A204.1 (cell line): Measurements from ENCODE around the gene CACNA1D.

Experiments
- FAIRE-seq: peaks from 2 replicates; lab custom pipeline; 2012; peaks lifted over from hg19 to GRCh38; lab: Jason Lieb, UNC

The CACNA1D gene

DNA sequence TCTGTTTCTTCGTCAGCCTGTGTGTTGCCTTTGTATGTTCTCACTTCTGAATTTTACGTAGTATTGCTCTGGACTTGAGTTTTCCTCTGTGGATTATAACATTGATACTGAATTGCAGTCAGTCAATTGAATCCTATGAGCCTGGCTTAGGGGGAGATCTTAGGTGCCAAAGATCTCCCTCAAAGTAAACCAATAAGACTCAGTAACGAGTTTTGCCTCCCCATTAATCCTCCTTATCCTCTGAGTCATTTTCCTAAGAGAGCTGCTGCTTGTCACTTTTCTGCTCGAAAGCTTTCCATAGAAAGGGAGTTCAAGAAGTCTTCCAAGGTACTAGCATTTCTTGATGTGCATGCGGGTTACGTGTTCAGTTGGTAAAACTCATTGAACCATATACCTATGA lies 225.4 kb downstream of the CACNA1D start:
- FAIRE-seq: no peak

DNA sequence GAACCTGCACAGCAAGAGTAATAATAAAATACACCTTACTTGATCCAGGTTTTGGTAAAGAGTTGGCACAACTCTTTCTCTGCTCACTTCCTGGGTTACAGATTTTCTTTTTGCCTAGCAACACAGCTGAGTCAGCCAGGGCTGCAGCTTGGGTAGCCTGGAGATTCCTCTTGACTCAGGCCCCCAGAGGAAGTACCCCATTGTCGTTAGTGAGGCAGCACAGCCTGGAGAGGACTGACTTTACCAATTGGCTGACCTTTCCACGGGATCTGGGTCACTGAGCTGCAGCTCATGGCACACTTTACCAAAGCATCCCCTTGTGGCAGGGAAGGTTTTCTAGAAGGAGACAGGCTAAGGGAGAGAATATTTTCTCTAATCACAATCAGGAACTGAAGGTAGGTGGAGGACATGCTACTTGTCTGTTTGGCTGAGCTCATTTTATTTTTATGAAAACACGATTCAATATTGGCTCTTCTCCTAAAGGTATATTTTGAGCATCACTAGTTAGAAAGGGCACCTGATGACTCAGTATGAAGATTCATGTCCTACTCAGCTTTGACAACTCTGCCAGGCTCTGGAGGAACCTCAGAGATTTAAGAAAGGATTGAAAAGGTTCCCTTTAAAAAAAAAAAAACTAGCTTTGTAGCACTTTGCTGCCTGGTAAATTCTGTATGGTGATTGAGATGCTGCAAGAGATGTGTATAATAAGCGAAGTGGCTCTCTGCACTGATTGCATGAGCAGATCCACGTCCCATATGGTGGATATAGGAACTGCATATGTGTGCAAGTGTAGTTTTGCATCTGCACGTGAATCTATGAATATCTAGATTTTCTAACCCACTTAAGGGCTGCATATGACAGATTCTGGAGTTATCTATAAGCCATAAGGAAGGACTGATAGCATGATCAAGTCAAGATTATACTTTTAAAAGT lies 227.0 kb downstream of the CACNA1D start:
- no peak for FAIRE-seq

- FAIRE-seq: no peak
These were observed 230.2 kb downstream of the CACNA1D start for GRCh38 chr3:53724566-53724965.

DNA sequence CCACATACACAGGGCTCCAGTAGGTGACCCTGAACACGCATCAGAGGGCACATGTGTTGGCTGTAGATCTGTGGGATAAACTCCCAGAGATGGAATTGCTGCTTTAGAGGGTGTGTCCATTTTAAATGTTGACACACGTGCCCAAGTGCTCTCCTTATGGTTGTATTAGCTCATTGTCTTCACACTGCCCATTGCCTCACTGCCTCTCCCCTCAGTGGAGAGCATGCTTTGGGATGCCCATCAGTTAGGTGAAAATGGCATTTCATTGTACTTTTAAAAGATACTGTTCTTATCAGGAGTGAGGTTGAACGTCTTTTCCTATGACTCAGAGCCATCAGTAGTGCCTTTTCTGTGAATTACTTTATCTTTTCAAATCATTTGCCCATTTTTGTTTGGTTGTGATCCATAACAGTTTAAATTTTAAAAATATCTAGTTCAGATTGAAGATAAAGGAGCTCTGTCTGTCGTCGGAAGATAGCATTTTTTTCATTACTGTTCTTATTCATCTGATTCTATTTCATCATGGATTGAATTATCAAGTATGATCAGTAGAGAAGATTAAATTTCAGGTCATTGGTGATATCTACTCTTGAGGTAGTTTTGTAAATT lies 231.1 kb downstream of the CACNA1D start:
- FAIRE-seq: no peak

GRCh38 chr3:53726643-53727042 lies 232.2 kb downstream of the CACNA1D start:
- no peak for FAIRE-seq

- FAIRE-seq: no peak
These were observed 234.2 kb downstream of the CACNA1D start for GRCh38 chr3:53728606-53729005.

- FAIRE-seq: no peak
These were observed 234.7 kb downstream of the CACNA1D start for GRCh38 chr3:53729159-53729558.

DNA sequence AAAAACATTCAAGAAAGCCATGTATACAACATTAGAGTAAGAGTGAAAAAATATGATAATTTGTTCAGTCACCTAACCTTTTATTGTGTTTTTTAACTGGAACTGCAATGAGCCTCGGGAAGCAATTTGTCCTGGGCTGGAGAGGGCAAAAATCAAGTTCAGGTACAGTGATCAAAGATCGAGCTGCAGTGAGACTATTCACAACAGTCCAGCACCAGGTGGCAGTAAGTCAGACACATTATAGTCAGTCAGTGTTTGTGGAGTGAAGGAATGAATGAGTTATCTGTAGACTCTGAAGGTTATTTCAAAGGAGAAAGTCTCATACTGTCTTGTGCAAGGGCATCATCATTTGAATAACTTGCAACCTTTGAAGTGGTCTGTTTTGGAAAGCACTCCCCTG lies 235.2 kb downstream of the CACNA1D start:
- FAIRE-seq: no peak

DNA sequence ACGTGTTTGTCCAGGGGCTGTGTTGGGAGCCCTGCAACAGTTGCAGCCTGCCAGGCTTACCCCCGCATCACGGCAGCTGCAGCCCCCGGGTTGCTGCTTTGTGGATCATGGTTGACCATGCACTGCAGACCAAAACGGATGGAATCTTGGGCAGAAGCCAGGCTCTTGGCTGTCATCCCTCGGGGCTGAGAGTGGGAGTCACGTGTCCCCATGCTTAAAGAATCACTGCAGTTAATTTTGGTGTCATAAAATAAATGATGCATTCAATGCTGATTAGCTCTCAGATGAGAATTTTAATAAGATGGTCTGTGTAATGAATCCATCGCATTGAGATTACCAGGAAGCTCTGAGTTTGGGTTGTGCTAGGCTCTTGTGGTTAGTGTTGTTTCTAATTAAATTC lies 236.2 kb downstream of the CACNA1D start:
- FAIRE-seq: no peak

- no peak for FAIRE-seq
These were observed 237.7 kb downstream of the CACNA1D start for GRCh38 chr3:53731934-53732624.

DNA sequence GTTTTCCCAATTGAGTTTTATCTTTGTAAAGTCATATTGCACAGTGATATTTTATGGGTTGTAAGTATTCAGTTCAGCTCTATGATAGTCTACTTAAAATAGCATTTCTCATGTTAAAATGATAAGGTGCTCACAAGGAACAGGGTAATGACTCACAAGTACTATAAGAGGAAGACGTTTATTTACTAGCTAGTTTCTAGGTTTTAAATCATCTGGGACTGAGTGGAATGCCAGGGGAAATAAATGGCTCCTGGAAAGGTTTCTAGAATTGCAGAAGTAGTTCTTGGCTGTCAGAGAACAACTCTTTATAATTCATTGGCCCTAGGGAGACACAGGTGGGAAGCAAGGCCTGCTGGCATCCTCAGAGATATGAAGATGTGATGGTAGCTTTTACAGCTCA lies 239.0 kb downstream of the CACNA1D start:
- FAIRE-seq: no peak

DNA sequence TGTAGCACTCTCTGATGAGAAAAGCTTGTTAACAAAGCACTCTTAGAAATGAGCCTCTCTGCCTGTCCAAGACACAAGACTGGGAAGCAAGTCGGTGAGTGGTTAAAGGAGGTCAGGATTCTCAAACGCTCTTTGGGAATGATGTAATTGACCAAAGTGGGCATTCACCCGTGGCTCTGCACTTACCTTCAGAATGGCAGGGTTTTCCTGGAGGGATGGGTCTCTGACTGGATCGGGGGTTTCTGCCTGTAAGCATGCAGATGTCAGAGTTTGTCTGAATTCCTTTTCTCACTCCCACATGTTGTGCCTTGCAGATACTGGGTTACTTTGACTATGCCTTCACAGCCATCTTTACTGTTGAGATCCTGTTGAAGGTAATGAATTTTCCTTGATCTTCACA lies 245.6 kb downstream of the CACNA1D start:
- no peak for FAIRE-seq

- FAIRE-seq: no peak
These were observed 246.5 kb downstream of the CACNA1D start for GRCh38 chr3:53740956-53741355.

DNA sequence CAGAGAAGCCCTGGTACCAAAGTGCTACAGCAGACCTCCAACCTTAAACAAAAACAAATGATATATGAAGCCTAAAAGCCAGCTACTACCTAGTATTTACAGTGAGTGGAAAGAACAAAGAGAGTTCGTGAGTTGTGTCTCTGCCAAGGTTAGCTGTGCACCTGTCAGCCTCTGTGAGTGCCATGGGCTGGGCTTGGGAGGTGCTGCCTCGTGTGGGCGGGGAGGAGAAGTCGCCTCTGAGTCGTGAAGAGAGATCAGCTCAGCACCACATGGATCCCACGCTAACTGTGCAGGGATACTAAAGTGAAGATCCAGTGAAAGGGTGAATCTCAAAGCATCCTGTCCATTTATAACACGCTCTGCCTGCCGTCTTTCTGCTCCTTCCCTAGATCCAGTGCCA lies 249.9 kb downstream of the CACNA1D start:
- FAIRE-seq: no peak

GRCh38 chr3:53747559-53747958 lies 253.1 kb downstream of the CACNA1D start:
- FAIRE-seq: no peak

GRCh38 chr3:53748512-53749271 lies 254.3 kb downstream of the CACNA1D start:
- no peak for FAIRE-seq

- no peak for FAIRE-seq
These were observed 255.0 kb downstream of the CACNA1D start for GRCh38 chr3:53749448-53749847.

DNA sequence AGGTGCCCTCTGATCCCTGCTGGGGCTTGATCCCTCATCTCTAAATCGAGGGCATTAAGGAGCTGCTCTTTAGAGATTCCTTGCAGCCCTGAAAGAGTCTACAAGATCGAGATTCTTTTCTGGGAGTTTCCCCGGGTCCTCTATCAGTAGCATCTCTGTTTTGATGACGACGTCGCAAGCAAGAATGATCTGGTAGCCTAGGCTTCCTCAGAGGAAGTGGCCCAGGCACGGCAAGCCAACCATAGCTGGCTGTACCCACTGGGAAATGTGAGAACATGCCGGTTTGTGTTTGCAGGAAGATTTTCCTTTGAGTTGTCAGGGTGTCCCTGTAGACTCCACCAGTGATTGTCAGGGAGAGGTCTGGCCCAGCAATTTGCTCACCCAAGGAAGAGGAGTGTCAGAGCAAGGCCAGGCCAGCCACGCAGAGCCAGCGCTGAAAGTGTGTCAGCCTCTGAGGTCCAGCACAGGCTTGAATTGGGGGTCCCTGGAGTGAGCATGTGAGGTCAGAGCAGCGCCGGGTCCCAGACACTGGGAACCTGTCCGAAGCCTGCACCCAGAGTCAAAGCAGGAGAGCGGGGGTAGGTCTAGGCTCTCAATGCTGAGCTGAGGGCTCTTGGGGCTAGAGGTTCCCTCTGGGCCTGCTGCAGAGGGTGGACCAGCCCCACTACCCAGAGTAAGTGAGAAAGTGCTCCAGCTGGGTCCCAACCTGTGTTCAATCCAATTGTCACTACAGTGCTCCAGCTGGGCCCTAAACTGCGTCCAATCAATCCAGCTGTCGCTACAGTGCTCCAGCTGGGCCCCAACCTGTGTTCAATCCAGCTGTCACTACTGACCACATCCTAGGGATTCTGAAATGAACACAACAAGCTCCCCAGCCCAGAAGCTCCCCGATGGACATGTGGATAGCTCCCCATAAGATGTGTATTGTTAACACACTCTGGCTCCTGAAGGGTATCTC lies 256.1 kb downstream of the CACNA1D start:
- FAIRE-seq: no peak

DNA sequence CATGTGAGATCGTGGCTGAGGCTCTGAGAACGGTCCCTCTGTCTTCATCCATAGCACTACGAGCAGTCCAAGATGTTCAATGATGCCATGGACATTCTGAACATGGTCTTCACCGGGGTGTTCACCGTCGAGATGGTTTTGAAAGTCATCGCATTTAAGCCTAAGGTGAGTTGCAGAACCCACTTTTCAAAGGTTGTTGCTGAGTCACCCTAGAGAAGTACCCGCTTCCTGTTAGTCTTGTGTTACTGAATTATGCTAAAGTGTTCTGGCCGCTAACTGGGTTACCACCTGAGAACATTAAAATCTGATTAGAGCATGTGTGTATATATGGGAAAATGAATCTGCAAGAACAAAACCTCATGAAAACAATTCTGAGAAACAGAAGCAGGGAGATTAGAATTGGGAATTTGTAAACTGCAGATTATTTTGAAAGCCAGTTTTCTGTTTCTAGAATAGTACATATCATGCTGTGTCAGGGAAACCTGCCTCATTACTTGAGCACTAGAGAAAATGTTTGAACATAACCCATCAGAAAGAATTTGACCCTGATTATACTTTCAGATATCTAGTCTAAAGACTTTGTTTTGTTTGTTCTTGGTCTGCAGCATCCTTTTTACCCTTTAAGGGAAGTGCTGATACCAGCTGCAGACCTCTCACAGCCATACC lies 259.2 kb downstream of the CACNA1D start:
- FAIRE-seq: no peak

DNA sequence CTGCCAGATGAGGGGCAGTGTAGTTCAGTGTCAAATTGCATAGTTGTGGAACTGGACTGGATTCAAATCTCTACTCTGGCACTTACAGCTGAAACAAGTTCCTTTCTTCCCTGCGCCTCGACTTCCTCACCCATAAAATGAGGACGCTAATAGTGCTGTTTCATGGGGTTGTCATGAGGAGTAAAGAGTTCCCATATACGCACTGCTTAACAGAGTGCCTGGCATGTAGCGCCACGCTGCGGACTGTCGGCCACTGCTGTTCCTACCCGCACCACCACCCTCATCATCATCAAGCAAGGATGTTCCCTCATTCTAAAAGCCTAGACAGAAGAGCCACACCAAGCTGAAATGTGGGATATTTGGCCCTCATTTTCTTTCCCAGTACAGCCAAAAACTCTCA lies 259.9 kb downstream of the CACNA1D start:
- no peak for FAIRE-seq

GRCh38 chr3:53758846-53759245 lies 264.4 kb downstream of the CACNA1D start:
- FAIRE-seq: no peak
